ENCODE measurements around the gene RAPSN. TPM values are rescaled to one million over a fixed set of nuclear protein-coding genes. Genes with fewer than 3 reads are reported as not detected.

Gene RAPSN
- 0.18 TPM in 1 of 2 replicates, not detected in the other for total RNA-seq

GRCh38 chr11:47448566-47449427 is at the start of gene RAPSN:
RAPSN (minus strand) TSS chr11:47449136; CDS start chr11:47448964, 172 bp downstream.

GRCh38 chr11:47426062-47426956 is 22.6 kb downstream of the RAPSN start, which contains the start of gene PSMC3:
PSMC3 (minus strand) TSS chr11:47426439; CDS start chr11:47426279, 160 bp downstream.

GRCh38 chr11:47407746-47408590 is 41.0 kb downstream of the RAPSN start, which contains the start of gene SLC39A13:
SLC39A13 (plus strand) TSS chr11:47408590; CDS start chr11:47410095, 1,505 bp downstream.

Other genes starting within 250 kb of the RAPSN start
- gene DDB2, start 234.2 kb downstream of the RAPSN start, total RNA-seq = 57.1 and 62.3 TPM in 2 replicates
- gene ACP2, start 200.3 kb downstream of the RAPSN start, total RNA-seq = 38.3 and 42.2 TPM in 2 replicates
- 41.8 and 47.0 TPM in 2 replicates for gene NR1H3, start 191.1 kb downstream of the RAPSN start, total RNA-seq
- 22.5 and 26.8 TPM in 2 replicates for gene MADD, start 179.0 kb downstream of the RAPSN start, total RNA-seq
- not detected in 2 replicates for gene MYBPC3, start 96.4 kb downstream of the RAPSN start, total RNA-seq
- not detected in 2 replicates for gene SPI1, start 70.6 kb downstream of the RAPSN start, total RNA-seq
- 157 and 162 TPM in 2 replicates for gene SLC39A13, start 40.5 kb downstream of the RAPSN start, total RNA-seq
- 258 and 272 TPM in 2 replicates for gene PSMC3, start 22.7 kb downstream of the RAPSN start, total RNA-seq
- 60.5 and 101 TPM in 2 replicates for gene CELF1, start 104.0 kb upstream of the RAPSN start, total RNA-seq
- 120 and 148 TPM in 2 replicates for gene PTPMT1, start 116.5 kb upstream of the RAPSN start, total RNA-seq
- 22.9 and 28.3 TPM in 2 replicates for gene KBTBD4, start 129.8 kb upstream of the RAPSN start, total RNA-seq
- 82.4 and 101 TPM in 2 replicates for gene NDUFS3, start 129.9 kb upstream of the RAPSN start, total RNA-seq
- gene FAM180B, start 137.5 kb upstream of the RAPSN start, total RNA-seq = not detected in 2 replicates
- 2.6 and 3.2 TPM in 2 replicates for gene C1QTNF4, start 145.3 kb upstream of the RAPSN start, total RNA-seq
- 117 TPM in 2 replicates for gene MTCH2, start 193.4 kb upstream of the RAPSN start, total RNA-seq

All from myometrial cell (primary cell).